IMR-90 (cell line): Measurements from ENCODE around the gene THSD7B.

Experiments used
- CEBPB ChIP-seq: IDR thresholded peaks from 2 replicates; pipeline ENCODE4 v1.6.1; 2012; ENCODE audit warnings: low read depth, low read length, improper control_type of control experiment
- MAFK ChIP-seq: IDR thresholded peaks from 2 replicates; pipeline ENCODE4 v1.6.1; 2012; ENCODE audit warnings: low read depth, low read length, improper control_type of control experiment
- MAZ ChIP-seq: IDR thresholded peaks from 2 replicates; pipeline ENCODE4 v1.6.1; 2012; ENCODE audit warnings: low read depth, mild to moderate bottlenecking, low read length, improper control_type of control experiment, moderate library complexity, borderline replicate concordance
- POLR2A ChIP-seq: IDR thresholded peaks from 2 replicates; pipeline ENCODE4 v1.6.1; 2012; ENCODE audit warnings: mild to moderate bottlenecking, low read depth, low read length
- RAD21 ChIP-seq: IDR thresholded peaks from 2 replicates; pipeline ENCODE4 v1.6.1; 2012; ENCODE audit warnings: low read length, improper control_type of control experiment
- RCOR1 ChIP-seq: IDR thresholded peaks from 2 replicates; pipeline ENCODE4 v1.6.1; 2012; ENCODE audit warnings: mild to moderate bottlenecking, low read length, improper control_type of control experiment; ENCODE audit not compliant: insufficient replicate concordance
- RFX5 ChIP-seq: IDR thresholded peaks from 2 replicates; pipeline ENCODE4 v1.8.0; 2012; ENCODE audit warnings: low read depth, mild to moderate bottlenecking, low read length, moderate library complexity
- TF ChIP-seq, protein P1 (sequence below): conservative IDR thresholded peaks from 2 replicates; pipeline ENCODE4 v1.5.1; 2012; ENCODE audit warnings: mild to moderate bottlenecking, low read depth, low read length, improper control_type of control experiment
- TF ChIP-seq, protein P2 (sequence below): fragments of 150-350 bp; IDR thresholded peaks from 2 replicates; pipeline ENCODE4 v1.6.1; 2017; ENCODE audit warnings: mild to moderate bottlenecking, antibody characterized with exemption, low read length, low read depth
- TF ChIP-seq, protein P3 (sequence below): fragments of 150-350 bp; IDR thresholded peaks from 2 replicates; pipeline ENCODE4 v1.6.1; 2016; ENCODE audit warnings: low read depth, mild to moderate bottlenecking, low read length, moderate library complexity, borderline replicate concordance

DNA sequence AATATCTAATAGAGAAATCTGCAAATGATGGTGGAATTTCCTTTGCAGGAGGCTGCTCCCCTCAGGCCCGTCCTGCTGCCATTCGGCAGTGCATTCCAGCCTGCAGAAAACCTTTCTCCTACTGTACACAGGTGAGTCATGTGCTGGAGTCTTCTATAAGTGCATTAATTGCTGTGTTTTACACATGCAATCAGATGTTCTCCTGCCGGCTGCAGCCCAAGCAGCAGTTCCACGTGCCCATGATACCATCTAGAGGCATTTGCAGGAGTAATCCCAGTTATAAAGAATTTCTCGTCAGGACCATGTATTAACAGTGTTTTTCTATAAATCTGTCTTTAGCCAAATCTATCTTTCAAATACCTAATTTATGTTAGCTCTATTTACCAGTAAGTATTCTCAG is 894.3 kb downstream of the THSD7B start:
- TF ChIP-seq CEBPB, result no peak
- TF ChIP-seq RCOR1, result no peak
- TF ChIP-seq, protein P1, sequence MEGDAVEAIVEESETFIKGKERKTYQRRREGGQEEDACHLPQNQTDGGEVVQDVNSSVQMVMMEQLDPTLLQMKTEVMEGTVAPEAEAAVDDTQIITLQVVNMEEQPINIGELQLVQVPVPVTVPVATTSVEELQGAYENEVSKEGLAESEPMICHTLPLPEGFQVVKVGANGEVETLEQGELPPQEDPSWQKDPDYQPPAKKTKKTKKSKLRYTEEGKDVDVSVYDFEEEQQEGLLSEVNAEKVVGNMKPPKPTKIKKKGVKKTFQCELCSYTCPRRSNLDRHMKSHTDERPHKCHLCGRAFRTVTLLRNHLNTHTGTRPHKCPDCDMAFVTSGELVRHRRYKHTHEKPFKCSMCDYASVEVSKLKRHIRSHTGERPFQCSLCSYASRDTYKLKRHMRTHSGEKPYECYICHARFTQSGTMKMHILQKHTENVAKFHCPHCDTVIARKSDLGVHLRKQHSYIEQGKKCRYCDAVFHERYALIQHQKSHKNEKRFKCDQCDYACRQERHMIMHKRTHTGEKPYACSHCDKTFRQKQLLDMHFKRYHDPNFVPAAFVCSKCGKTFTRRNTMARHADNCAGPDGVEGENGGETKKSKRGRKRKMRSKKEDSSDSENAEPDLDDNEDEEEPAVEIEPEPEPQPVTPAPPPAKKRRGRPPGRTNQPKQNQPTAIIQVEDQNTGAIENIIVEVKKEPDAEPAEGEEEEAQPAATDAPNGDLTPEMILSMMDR, result no peak
- TF ChIP-seq POLR2A, result no peak
- no peak for TF ChIP-seq RAD21
- no peak for TF ChIP-seq MAFK
- TF ChIP-seq, protein P2, sequence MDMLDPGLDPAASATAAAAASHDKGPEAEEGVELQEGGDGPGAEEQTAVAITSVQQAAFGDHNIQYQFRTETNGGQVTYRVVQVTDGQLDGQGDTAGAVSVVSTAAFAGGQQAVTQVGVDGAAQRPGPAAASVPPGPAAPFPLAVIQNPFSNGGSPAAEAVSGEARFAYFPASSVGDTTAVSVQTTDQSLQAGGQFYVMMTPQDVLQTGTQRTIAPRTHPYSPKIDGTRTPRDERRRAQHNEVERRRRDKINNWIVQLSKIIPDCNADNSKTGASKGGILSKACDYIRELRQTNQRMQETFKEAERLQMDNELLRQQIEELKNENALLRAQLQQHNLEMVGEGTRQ, result no peak
- no peak for TF ChIP-seq MAZ
- no peak for TF ChIP-seq RFX5
- TF ChIP-seq, protein P3, sequence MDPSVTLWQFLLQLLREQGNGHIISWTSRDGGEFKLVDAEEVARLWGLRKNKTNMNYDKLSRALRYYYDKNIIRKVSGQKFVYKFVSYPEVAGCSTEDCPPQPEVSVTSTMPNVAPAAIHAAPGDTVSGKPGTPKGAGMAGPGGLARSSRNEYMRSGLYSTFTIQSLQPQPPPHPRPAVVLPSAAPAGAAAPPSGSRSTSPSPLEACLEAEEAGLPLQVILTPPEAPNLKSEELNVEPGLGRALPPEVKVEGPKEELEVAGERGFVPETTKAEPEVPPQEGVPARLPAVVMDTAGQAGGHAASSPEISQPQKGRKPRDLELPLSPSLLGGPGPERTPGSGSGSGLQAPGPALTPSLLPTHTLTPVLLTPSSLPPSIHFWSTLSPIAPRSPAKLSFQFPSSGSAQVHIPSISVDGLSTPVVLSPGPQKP, result no peak
